Naive thymus-derived CD4-positive, alpha-beta T cell (primary cell): ENCODE results near the gene COPZ1. TPM values are rescaled to one million over a fixed set of nuclear protein-coding genes. Genes with fewer than 3 reads are reported as not detected.
A peak's percentile ranks its signal among the peaks of the same experiment; 100 is the strongest.
"Not testable (repeated sequence)": the region's sequence is repeated elsewhere in the genome, so short reads cannot be mapped to it uniquely, and the experiment has no call there.

Source experiments
- ATAC-seq: fragments of 150-1000 bp; cut with Tn5 transposase; 2 replicates; pipeline ENCODE4 v1.10.0; 2021; ENCODE audit warnings: mild to moderate bottlenecking, moderate library complexity
- CTCF ChIA-PET: fragments of 350-600 bp; sonication (Branson Sonifier 250); formaldehyde crosslinking; loops from one replicate; lab custom pipeline; 2021; ENCODE audit warnings: antibody characterized with exemption; lab: Charles Lee
- POLR2A ChIA-PET: fragments of 350-600 bp; sonication (Branson Sonifier 250); formaldehyde crosslinking; loops from one replicate; lab custom pipeline; 2021; ENCODE audit warnings: antibody characterized with exemption, inconsistent platforms; lab: Charles Lee
- DNase-seq, 9 donors: peaks; one replicate each; pipeline versions ENCODE4 v3.0.0 to v3.0.0-alpha.2; 2020 to 2022; ENCODE audit warnings: mixed read lengths in 1 of 9
- H3K27ac ChIP-seq: one replicate; pipeline ENCODE4 v1.7.0; 2013; ENCODE audit warnings: mild to moderate bottlenecking, low read depth, low read length, moderate library complexity
- H3K27me3 ChIP-seq, 2 donors: one replicate each; pipeline ENCODE4 v1.7.0; 2013; ENCODE audit warnings: low read length in 2 of 2, mild to moderate bottlenecking in 2 of 2, moderate library complexity in 2 of 2; ENCODE audit not compliant: control insufficient read depth in 2 of 2, insufficient read depth in 2 of 2
- H3K36me3 ChIP-seq, 3 experiments: 1 replicate in 2 of 3; 2 replicates in 1 of 3; pipeline ENCODE4 v1.7.0; 2013; ENCODE audit warnings: low read length in 3 of 3, mild to moderate bottlenecking in 3 of 3, moderate library complexity in 1 of 3; ENCODE audit not compliant: insufficient read depth in 3 of 3, control insufficient read depth in 2 of 3
- H3K4me1 ChIP-seq, 2 donors: one replicate each; pipeline ENCODE4 v1.7.0; 2013; ENCODE audit warnings: low read length in 2 of 2, mild to moderate bottlenecking in 2 of 2, moderate library complexity in 1 of 2; ENCODE audit not compliant: control insufficient read depth in 2 of 2, insufficient read depth in 2 of 2
- H3K4me3 ChIP-seq: 2 replicates; pipeline ENCODE4 v1.7.0; 2013; ENCODE audit warnings: mild to moderate bottlenecking, low read length
- H3K9me3 ChIP-seq, 3 experiments: 1 replicate in 2 of 3; 2 replicates in 1 of 3; pipeline ENCODE4 v1.7.0; 2013; ENCODE audit warnings: low read length in 3 of 3; ENCODE audit not compliant: control insufficient read depth in 2 of 3
- H3K27ac Mint-ChIP-seq, 9 donors: one replicate each; pipeline ENCODE4 v1.8.0; 2020 to 2022; ENCODE audit warnings: mixed read lengths in 9 of 9, mild to moderate bottlenecking in 8 of 9, moderate library complexity in 5 of 9, inconsistent platforms in 2 of 9
- H3K27me3 Mint-ChIP-seq, 5 donors: one replicate each; pipeline ENCODE4 v1.8.0; 2021 to 2022; ENCODE audit warnings: mixed read lengths in 5 of 5, mild to moderate bottlenecking in 1 of 5
- H3K36me3 Mint-ChIP-seq, 5 donors: one replicate each; pipeline ENCODE4 v1.8.0; 2020 to 2022; ENCODE audit warnings: mixed read lengths in 5 of 5, mild to moderate bottlenecking in 3 of 5, inconsistent platforms in 1 of 5
- H3K4me1 Mint-ChIP-seq, 7 donors: one replicate each; pipeline ENCODE4 v1.8.0; 2020 to 2022; ENCODE audit warnings: mixed read lengths in 7 of 7, mild to moderate bottlenecking in 3 of 7, inconsistent platforms in 1 of 7
- H3K4me3 Mint-ChIP-seq, 10 donors: one replicate each; pipeline ENCODE4 v1.8.0; 2020 to 2022; ENCODE audit warnings: mild to moderate bottlenecking in 10 of 10, mixed read lengths in 10 of 10, moderate library complexity in 6 of 10, inconsistent platforms in 2 of 10
- H3K9me3 Mint-ChIP-seq, 11 donors: one replicate each; pipeline ENCODE4 v1.8.0; 2020 to 2022; ENCODE audit warnings: mixed read lengths in 11 of 11, mild to moderate bottlenecking in 4 of 11, inconsistent platforms in 1 of 11, moderate library complexity in 1 of 11
- intact Hi-C, 2 donors: fragments of 100-400 bp; cut with micrococcal nuclease; formaldehyde crosslinking; loops; one replicate each; pipeline ENCODE4 v1.15.1; 2023
- polyA plus RNA-seq, 2 donors: library from polyadenylated mRNA; unstranded; fragments of 300-500 nt; fragmentation: Illumina TruSeq; gene quantifications; one replicate each; pipeline ENCODE4 v1.2.3, GENCODE V29; 2021
- total RNA-seq, 6 experiments: library from RNA in 5 of 6; stranded (reverse) in 5 of 6; gene quantifications; 1 replicate in 5 of 6; 2 replicates in 1 of 6; pipeline ENCODE4 v1.2.3 and lab custom pipeline; 2021 to 2026

The COPZ1 gene
- total and polyA plus RNA-seq, 7 experiments from 2014 or later = 47.5 to 171 (median 83.1) TPM

DNA sequence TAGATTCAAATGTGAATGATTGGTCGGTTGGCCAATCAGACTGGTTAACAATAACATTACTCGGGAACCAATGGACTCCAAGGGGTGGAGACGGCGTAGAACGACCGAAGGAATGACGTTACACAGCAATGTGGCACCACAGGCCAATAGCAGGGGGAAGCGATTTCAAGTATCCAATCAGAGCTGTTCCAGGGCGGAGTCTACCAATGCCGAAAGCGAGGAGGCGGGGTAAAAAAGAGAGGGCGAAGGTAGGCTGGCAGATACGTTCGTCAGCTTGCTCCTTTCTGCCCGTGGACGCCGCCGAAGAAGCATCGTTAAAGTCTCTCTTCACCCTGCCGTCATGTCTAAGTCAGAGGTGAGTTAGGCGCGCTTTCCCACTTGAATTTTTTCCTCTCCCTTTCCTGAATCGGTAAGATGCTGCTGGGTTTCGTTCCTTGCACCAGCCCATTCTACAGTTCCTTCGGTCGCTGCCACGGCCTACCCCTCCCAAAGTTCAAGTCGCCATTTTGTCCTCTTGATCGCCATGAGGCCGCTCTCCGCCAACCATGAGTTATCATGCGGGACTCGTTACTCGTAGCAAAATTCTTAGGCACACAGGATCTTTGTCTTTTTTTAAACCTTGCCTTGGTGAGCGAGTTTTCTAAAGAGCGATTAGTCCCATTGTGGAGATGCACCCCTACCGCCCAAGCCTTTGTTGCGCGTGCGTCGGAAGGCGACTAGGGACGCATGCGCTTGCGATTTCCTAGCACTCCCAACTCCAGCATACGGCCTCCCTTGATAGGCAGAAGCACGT lies 44.3 kb upstream of the COPZ1 start, which contains the start of gene HNRNPA1:
Gene HNRNPA1, plus strand, starts transcription at position 259 of the 793 bp plus-strand sequence. Its CDS starts 82 bp downstream, at position 341.
- H3K36me3 Mint-ChIP-seq = peaks cover 15 to 37% (median 19%) of the 10 kb centered on the region in 5 donors
- Histone ChIP-seq H3K4me1 (peaks cover 52 to 58% of the 10 kb centered on the region in 2 donors), H3K9me3 (no peaks in the 10 kb centered on the region), H3K36me3 (peaks cover 24 to 33% (median 30%) of the 10 kb centered on the region in 3 experiments), H3K4me3 (peak within 1 kb of the TSS; percentile 97), H3K27ac (peak within 1 kb of the TSS; percentile 92), H3K27me3 (no peaks in the 10 kb centered on the region)
- peak; percentile 70 to 99 (median 98) for DNase-seq
- H3K9me3 Mint-ChIP-seq = peaks cover 0 to 2% (median 0%) of the 10 kb centered on the region in 11 donors
- H3K4me3 Mint-ChIP-seq = no peak within 1 kb of the TSS
- no peak within 1 kb of the TSS for H3K27ac Mint-ChIP-seq
- CTCF ChIA-PET = interaction anchor here (0.5 to 1.8 kb wide), 7 partner anchors 10 to 157 kb away, joined by 3 to 9 read pairs (median 3); partner anchors contain the start of gene COPZ1
- POLR2A ChIA-PET = interaction anchor here (0.7 to 4.0 kb wide), 37 partner anchors 9 to 780 kb away, joined by 3 to 68 read pairs (median 6); partner anchors contain the start of genes COPZ1, ITGA5, NCKAP1L and NFE2
- ATAC-seq = peak; percentile 90
- intact Hi-C loops = loop anchor here (1.0 to 2.0 kb wide), 11 partner anchors 21 to 1836 kb away; partner anchors contain the start of genes COPZ1 (in 2 of the 2), ATF7 (in 1 of the 2), CALCOCO1 (in 1 of the 2) and NCKAP1L (in 1 of the 2)
- peaks cover 11 to 57% (median 48%) of the 10 kb centered on the region in 7 donors for H3K4me1 Mint-ChIP-seq
- H3K27me3 Mint-ChIP-seq = no peaks in the 10 kb centered on the region

DNA sequence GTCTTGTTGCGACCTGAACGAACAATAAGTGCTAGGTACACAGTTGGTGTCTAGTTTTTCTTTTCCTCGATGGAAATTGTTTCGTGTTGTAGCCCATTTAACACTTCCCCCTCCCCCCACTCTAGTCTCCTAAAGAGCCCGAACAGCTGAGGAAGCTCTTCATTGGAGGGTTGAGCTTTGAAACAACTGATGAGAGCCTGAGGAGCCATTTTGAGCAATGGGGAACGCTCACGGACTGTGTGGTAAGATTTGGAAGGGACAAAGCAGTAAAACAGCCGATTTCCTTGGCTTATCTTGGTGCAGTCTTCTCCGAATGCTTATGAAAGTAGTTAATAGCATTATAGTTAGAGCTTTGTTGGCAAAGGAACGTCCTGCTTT lies 43.7 kb upstream of the COPZ1 start:
- Histone ChIP-seq H3K4me1 (peaks cover 58% of the 10 kb centered on the region in 2 donors), H3K36me3 (peaks cover 24 to 39% (median 35%) of the 10 kb centered on the region in 3 experiments), H3K27ac (peak overlapping the region; percentile 92), H3K4me3 (peak overlapping the region; percentile 97)
- peaks cover 7 to 57% (median 49%) of the 10 kb centered on the region in 7 donors for H3K4me1 Mint-ChIP-seq
- H3K9me3 ChIP-seq, H3K27me3 Mint-ChIP-seq, H3K4me3 Mint-ChIP-seq, H3K9me3 Mint-ChIP-seq, H3K27ac Mint-ChIP-seq, H3K27me3 ChIP-seq, ATAC-seq: not testable (repeated sequence)
- POLR2A ChIA-PET = interaction anchor here (0.7 to 4.0 kb wide), 14 partner anchors 9 to 780 kb away, joined by 3 to 68 read pairs (median 10); partner anchors contain the start of genes COPZ1, NFE2 and TARBP2
- CTCF ChIA-PET = interaction anchor here (0.7 to 1.2 kb wide), 3 partner anchors 9 to 98 kb away, joined by 3 to 4 read pairs (median 3); no protein-coding TSS in a partner anchor
- DNase-seq = peak in 1 of 9 donors; percentile 59
- intact Hi-C loops = loop anchor here in 1 of 2 donors (2.0 kb wide), 2 partner anchors 88 to 1836 kb away; partner anchors contain the start of gene RPL41
- peaks cover 18 to 41% (median 23%) of the 10 kb centered on the region in 5 donors for H3K36me3 Mint-ChIP-seq

DNA sequence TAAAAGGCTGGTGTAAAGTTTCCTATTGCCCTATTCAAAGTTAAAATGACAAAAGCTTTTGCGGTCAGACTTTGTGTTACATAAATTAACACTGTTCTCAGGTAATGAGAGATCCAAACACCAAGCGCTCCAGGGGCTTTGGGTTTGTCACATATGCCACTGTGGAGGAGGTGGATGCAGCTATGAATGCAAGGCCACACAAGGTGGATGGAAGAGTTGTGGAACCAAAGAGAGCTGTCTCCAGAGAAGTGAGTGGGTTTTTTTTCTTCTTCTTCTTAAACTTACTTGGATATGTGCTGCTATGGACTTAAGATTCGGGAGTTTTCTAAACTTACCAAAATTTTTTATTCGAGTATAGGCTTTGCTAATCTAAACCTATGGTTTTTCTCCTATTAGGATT lies 43.2 kb upstream of the COPZ1 start:
- Histone ChIP-seq H3K36me3 (peaks cover 24 to 43% (median 40%) of the 10 kb centered on the region in 3 experiments), H3K4me3 (peak overlapping the region; percentile 97), H3K4me1 (peaks cover 58% of the 10 kb centered on the region in 2 donors), H3K27ac (peak overlapping the region; percentile 92)
- CTCF ChIA-PET = interaction anchor here (0.7 to 1.2 kb wide), 3 partner anchors 9 to 97 kb away, joined by 3 to 4 read pairs (median 3); no protein-coding TSS in a partner anchor
- H3K9me3 Mint-ChIP-seq, H3K9me3 ChIP-seq, H3K27me3 ChIP-seq, ATAC-seq, H3K27ac Mint-ChIP-seq, H3K27me3 Mint-ChIP-seq, H3K4me3 Mint-ChIP-seq, DNase-seq: not testable (repeated sequence)
- POLR2A ChIA-PET = interaction anchor here (0.7 to 4.0 kb wide), 14 partner anchors 10 to 781 kb away, joined by 3 to 68 read pairs (median 10); partner anchors contain the start of genes COPZ1, NFE2 and TARBP2
- Mint-ChIP-seq H3K36me3 (peaks cover 18 to 41% (median 24%) of the 10 kb centered on the region in 5 donors), H3K4me1 (peaks cover 3 to 57% (median 45%) of the 10 kb centered on the region in 7 donors)
- intact Hi-C loops = loop anchor here in 1 of 2 donors (2.0 kb wide), 2 partner anchors 87 to 1835 kb away; partner anchors contain the start of gene RPL41

DNA sequence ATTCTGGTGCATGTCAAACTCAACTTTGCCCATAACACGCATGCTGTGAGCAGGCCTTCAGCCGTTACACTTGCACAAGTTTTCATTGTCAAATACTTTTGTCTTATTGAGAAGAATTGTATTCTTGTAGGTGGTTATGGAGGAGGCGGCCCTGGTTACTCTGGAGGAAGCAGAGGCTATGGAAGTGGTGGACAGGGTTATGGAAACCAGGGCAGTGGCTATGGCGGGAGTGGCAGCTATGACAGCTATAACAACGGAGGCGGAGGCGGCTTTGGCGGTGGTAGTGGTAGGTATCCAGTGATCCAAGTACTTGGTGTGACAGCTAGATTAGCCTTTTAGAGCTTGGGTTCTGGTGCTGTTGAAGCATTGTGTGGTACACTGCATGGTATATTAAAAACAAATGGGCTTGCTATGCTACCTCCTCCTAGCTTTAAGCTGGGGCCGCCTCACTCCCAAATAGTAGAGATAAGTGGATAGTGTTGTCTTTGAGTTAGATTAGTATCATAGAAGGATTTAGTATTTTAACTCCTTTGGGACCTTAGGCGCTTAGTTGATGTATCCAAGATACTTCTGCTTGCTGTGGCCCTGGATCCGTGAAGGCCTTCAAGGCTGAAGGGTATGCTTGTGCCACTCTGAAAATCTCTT lies 41.9 kb upstream of the COPZ1 start:
- peak overlapping the region in 1 of 10 donors; percentile 78 for H3K4me3 Mint-ChIP-seq
- peak overlapping the region in 1 of 9 donors; percentile 75 for H3K27ac Mint-ChIP-seq
- peaks cover 0 to 3% (median 0%) of the 10 kb centered on the region in 11 donors for H3K9me3 Mint-ChIP-seq
- peaks cover 33 to 57% (median 52%) of the 10 kb centered on the region in 3 experiments for H3K36me3 ChIP-seq
- POLR2A ChIA-PET = interaction anchor here (0.9 to 3.2 kb wide), 4 partner anchors 10 to 86 kb away, joined by 3 to 17 read pairs (median 10); no protein-coding TSS in a partner anchor
- peak overlapping the region; percentile 92 for H3K27ac ChIP-seq
- H3K27me3 ChIP-seq = no peaks in the 10 kb centered on the region
- peaks cover 53 to 54% of the 10 kb centered on the region in 2 donors for H3K4me1 ChIP-seq
- H3K9me3 ChIP-seq = no peaks in the 10 kb centered on the region
- H3K4me1 Mint-ChIP-seq = peaks cover 0 to 61% (median 43%) of the 10 kb centered on the region in 7 donors
- ATAC-seq (no peak), DNase-seq (peak in 2 of 9 donors; percentile 20 to 45)
- intact Hi-C loops = no loop called here
- H3K4me3 ChIP-seq = peak overlapping the region; percentile 97
- H3K36me3 Mint-ChIP-seq = peaks cover 18 to 43% (median 34%) of the 10 kb centered on the region in 5 donors
- H3K27me3 Mint-ChIP-seq = no peaks in the 10 kb centered on the region
- CTCF ChIA-PET = interaction anchor here (0.6 to 1.2 kb wide), 3 partner anchors 9 to 97 kb away, joined by 3 to 4 read pairs (median 3); no protein-coding TSS in a partner anchor

DNA sequence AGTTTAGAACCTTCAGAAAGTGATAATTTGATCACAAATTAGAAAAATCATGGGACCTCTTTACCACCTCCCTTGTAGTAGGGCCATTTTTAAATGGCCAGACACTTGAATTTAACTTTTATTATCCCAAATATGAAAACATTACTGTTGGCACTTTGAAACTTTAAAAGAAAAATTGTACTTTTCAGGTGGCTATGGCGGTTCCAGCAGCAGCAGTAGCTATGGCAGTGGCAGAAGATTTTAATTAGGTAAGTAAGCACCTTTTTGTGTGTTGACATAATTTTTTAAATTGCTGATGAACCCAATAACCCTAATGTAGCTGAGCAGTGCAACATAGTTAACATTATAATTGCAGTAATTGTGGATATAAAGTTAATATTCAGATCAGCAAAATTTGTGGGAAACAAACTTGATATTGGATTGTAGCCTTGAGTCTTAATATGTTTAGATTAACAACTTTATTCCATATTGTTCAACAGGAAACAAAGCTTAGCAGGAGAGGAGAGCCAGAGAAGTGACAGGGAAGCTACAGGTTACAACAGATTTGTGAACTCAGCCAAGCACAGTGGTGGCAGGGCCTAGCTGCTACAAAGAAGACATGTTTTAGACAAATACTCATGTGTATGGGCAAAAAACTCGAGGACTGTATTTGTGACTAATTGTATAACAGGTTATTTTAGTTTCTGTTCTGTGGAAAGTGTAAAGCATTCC lies 40.7 kb upstream of the COPZ1 start:
- peaks cover 44% of the 10 kb centered on the region in 2 donors for H3K4me1 ChIP-seq
- Mint-ChIP-seq H3K4me1 (peaks cover 0 to 61% (median 43%) of the 10 kb centered on the region in 7 donors), H3K27ac (peak overlapping the region in 5 of 9 donors; percentile 16 to 84 (median 54)), H3K36me3 (peaks cover 18 to 46% (median 37%) of the 10 kb centered on the region in 5 donors), H3K4me3 (peak overlapping the region in 1 of 10 donors; percentile 60)
- ChIA-PET CTCF (interaction anchor here (1.2 kb wide), 1 partner anchor 33 kb away, joined by 4 read pairs; no protein-coding TSS in a partner anchor), POLR2A (interaction anchor here (0.6 to 3.2 kb wide), 6 partner anchors 9 to 84 kb away, joined by 3 to 17 read pairs (median 4); no protein-coding TSS in a partner anchor)
- H3K4me3 ChIP-seq, H3K27me3 Mint-ChIP-seq, DNase-seq, intact Hi-C loops, H3K9me3 ChIP-seq, ATAC-seq, H3K27me3 ChIP-seq, H3K9me3 Mint-ChIP-seq: not testable (repeated sequence)
- H3K36me3 ChIP-seq = peaks cover 37 to 69% (median 53%) of the 10 kb centered on the region in 3 experiments
- H3K27ac ChIP-seq = peak overlapping the region; percentile 92
